Adrenal gland (tissue), 5 donors: ENCODE measurements around the gene KLK11.

Source experiments
- CTCF ChIP-seq, 6 experiments: fragments of 450-650 bp in 4 of 6; fragments of 200-600 bp in 2 of 6; sonication (generic) in 1 of 6; IDR thresholded peaks; 1 replicate in 5 of 6; 2 replicates in 1 of 6; pipeline versions ENCODE4 v1.5.1 to v1.8.0; 2016 to 2021; ENCODE audit warnings: antibody characterized with exemption in 6 of 6, mild to moderate bottlenecking in 2 of 6, moderate library complexity in 1 of 6
- POLR2A ChIP-seq, 2 donors: fragments of 450-650 bp; IDR thresholded peaks; one replicate each; pipeline ENCODE4 v1.6.1; 2017; ENCODE audit warnings: antibody characterized with exemption in 2 of 2, mild to moderate bottlenecking in 2 of 2, moderate library complexity in 1 of 2
- donor health status: DM: no; HTN: no; CAD: no.

GRCh38 chr19:51022526-51022925 lies 3.9 kb downstream of the KLK11 start:
- TF ChIP-seq CTCF (IDR thresholded peaks at IDR 0.05) (no peak), POLR2A (IDR thresholded peaks at IDR 0.05) (no peak)
